Measurements from ENCODE around the gene LEP. TPM values are rescaled to one million over a fixed set of nuclear protein-coding genes. Genes with fewer than 3 reads are reported as not detected.

Gene LEP
- total RNA-seq, 1 experiment from 2014 or later, result not detected

GRCh38 chr7:128235471-128235870 is 5.6 kb upstream of the LEP start:
- no peak overlapping the region for H4K5ac ChIP-seq (ENCODE audit: insufficient read length, low read depth, low read length)
- no peak for TF ChIP-seq CTCF (conservative IDR thresholded peaks at IDR 0.05)
- H3K27ac ChIP-seq (ENCODE audit: insufficient read length, low read depth, low read length), result no peak overlapping the region
- H3K9ac ChIP-seq (ENCODE audit: extremely low read depth, insufficient read length, low read length), result no peak overlapping the region
- H2BK20ac ChIP-seq (ENCODE audit: low read depth, low read length, poor library complexity, severe bottlenecking), result no peak overlapping the region
- peaks cover 7 to 24% (median 13%) of the 10 kb centered on the region in 3 experiments; a peak in 6 of 7 replicates for H3K36me3 Mint-ChIP-seq (ENCODE audit: insufficient read depth in 1 of 3, low read depth in 3 of 3)
- no peaks in the 10 kb centered on the region for H4K20me1 ChIP-seq (ENCODE audit: control insufficient read depth, insufficient read depth, insufficient read length)
- H3K4me1 Mint-ChIP-seq, result peaks cover 9 to 15% of the 10 kb centered on the region in 2 experiments
- H3K27me3 Mint-ChIP-seq (ENCODE audit: low read depth), result peaks cover 24% of the 10 kb centered on the region
- no peaks in the 10 kb centered on the region for H3K9me3 ChIP-seq (ENCODE audit: control insufficient read depth, low read depth, low read length)
- no peak overlapping the region for H2BK15ac ChIP-seq (ENCODE audit: low read depth, low read length)
- no peaks in the 10 kb centered on the region for H3K23me2 ChIP-seq (ENCODE audit: insufficient read length, low read depth, low read length, poor library complexity, severe bottlenecking)
- no peaks in the 10 kb centered on the region for H3K4me1 ChIP-seq (ENCODE audit: insufficient read depth, low read length)
- H3K4me2 ChIP-seq (ENCODE audit: insufficient read depth, insufficient read length, low read length), result no peak overlapping the region
- no peaks in the 10 kb centered on the region; the same call in 1 of the 2 replicates for H3K27me3 ChIP-seq (ENCODE audit: insufficient read depth, low read length)
- H2BK120ac ChIP-seq (ENCODE audit: low read depth, low read length, poor library complexity, severe bottlenecking), result no peak overlapping the region
- no peak overlapping the region for H2AFZ ChIP-seq (ENCODE audit: low read length)
- no peak overlapping the region for H3K4ac ChIP-seq (ENCODE audit: low read depth, low read length)
- no CpG with 5 or more reads among the region's 7 CpGs for WGBS (ENCODE audit: extremely low coverage, insufficient read length, low lambda C conversion rate)
- H4K91ac ChIP-seq (ENCODE audit: insufficient read length, low read depth, low read length), result no peak overlapping the region
- H2AK5ac ChIP-seq (ENCODE audit: insufficient read length, low read length), result no peak overlapping the region
- H3K9me3 Mint-ChIP-seq, result peaks cover 25% of the 10 kb centered on the region in 2 experiments
- H3K79me1 ChIP-seq (ENCODE audit: insufficient read depth, low read depth, low read length, poor library complexity, severe bottlenecking), result no peaks in the 10 kb centered on the region
- H3K27ac Mint-ChIP-seq, result no peak overlapping the region
- H3K23ac ChIP-seq (ENCODE audit: insufficient read length, low read depth, low read length), result no peak overlapping the region
- no peak overlapping the region for H2BK12ac ChIP-seq (ENCODE audit: insufficient read length, low read depth, low read length)
- no peak overlapping the region for H3T11ph ChIP-seq (ENCODE audit: low read length)
- no peak overlapping the region for H2BK5ac ChIP-seq (ENCODE audit: insufficient read length, low read length)
- no peak overlapping the region for H3K14ac ChIP-seq (ENCODE audit: insufficient read depth, low read length)
- no peak overlapping the region for H3K18ac ChIP-seq (ENCODE audit: insufficient read length, low read depth, low read length)
- H4K8ac ChIP-seq (replicated peaks; ENCODE audit: insufficient read length, low read depth, low read length), result no peak overlapping the region
- H3K56ac ChIP-seq (ENCODE audit: insufficient read length, low read depth, low read length), result no peak overlapping the region
- H3K79me2 ChIP-seq (ENCODE audit: insufficient read depth, low read length), result no peaks in the 10 kb centered on the region; the same call in 1 of the 2 replicates
- DNase-seq, result no peak
- H3K4me3 Mint-ChIP-seq, result no peak overlapping the region

Measured in H9 (cell line).